NCI-H774 (cell line): Measurements from ENCODE around the gene DTNB.
"Not testable (repeated sequence)": the region's sequence is repeated elsewhere in the genome, so short reads cannot be mapped to it uniquely, and the experiment has no call there.

Source experiments
- DNase-seq: peaks from one replicate; lab custom pipeline; 2025; lab: John Stamatoyannopoulos, UW

The DTNB gene

DNA sequence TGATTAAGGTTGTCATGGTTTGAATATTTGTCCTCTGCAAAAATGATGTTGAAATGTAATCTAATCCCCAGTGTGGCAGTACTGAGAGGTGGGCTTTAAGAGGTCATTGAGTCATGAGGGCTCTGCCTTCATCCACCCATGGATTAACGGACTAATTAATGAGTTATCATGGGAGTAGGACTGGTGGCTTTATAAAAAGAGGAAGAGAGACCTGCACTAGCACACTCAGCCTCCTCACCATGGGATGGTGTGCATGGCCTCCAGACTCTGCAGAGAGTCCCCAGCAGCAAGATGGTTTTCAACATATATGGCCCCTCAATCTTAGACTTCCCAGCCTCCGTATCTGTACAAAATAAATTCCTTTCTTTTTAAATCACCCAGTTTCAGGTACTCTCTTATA lies 41.0 kb downstream of the DTNB start:
- DNase-seq, result no peak

DNA sequence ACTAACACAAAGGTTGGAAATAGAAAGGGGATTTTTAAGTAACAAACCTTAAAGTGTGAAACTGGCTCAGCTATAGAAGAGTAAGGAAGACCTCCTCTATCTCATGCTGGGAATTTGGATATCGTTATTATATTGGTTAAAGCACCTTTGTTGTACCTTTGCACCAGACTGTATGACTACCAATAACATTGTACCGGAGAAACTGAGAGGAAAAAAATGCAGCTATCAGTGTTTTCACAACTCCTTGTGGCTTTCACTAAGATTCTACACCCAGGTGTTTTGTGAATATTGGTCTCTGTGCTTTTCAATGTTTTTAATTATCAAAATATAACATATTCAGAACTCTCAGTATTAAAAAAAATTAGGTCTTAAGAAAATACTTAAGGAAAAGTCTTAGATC lies 48.7 kb downstream of the DTNB start:
- no peak for DNase-seq

DNA sequence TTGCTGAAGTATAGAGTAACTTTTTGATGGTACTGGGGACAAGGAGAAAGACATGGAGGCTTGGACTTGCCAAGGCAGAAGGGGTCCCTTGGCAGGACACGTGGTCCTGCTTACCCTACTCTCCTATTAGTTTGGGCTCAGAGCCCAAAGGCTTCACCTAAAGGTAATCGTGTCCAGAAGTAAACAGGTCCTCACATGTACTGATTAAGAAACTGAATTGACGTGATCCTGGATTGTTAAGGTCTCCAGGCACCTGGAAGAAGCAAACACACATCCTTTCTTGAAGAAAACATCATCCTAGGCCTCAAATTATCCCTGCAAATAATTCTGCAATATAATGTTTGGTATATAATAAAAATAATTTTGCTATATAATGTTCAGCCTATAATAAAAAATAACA lies 50.0 kb downstream of the DTNB start:
- DNase-seq, result no peak

DNA sequence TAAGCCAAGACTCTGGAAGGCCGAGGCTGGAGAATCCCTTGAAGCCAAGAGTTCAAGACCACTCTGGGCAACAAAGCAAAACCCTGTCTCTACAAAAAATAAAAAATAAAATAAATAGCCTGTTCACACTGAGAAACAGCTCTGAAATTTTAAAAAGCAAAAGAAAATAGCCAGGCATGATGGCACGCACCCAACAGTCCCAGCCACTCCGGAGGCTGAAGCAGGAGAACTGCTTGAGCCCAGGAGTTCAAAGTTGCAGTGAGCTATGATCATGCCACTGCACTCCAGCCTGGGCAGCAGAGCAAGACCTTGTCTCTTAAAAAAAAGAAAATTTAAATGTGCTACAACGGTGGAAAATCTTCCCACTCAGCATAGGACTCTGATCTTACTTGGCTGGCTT lies 52.7 kb downstream of the DTNB start:
- DNase-seq, result no peak

DNA sequence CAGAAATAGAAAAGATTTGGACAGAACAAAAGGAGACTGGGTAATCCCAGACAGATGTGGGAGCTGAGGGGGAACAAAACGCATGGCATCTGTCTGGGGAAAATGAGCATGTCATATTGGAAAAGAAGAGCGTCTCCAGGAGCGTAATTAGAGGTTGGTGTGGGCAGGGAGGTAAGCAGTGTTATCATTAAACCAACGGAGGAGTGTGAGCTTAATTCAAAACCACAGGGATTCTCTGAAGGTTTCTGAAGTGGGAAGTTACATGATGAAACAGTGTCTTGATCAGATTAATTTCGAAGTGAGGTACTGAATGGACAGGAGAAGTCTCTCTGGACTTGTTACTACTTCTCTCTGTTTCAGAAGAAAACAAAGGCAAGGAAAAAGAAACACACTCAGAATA lies 53.3 kb downstream of the DTNB start:
- no peak for DNase-seq

DNA sequence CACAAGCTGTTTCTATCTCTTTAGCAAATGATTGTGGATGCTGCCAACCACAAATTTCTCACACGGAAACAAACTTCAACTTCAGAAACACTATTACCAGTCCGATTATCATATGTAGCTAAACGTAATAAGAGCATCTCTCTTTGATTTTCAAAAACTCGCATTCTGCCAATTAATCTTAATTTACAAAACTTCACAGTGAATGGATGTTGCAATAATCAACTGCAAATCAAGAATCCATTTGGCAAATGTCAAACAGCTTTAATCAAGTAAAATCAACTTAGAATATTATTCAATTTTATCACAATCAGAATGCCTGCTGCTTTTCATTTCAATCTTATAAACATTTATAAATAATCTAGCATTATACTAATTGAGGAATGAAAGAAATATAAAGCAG lies 54.2 kb downstream of the DTNB start:
- no peak for DNase-seq

DNA sequence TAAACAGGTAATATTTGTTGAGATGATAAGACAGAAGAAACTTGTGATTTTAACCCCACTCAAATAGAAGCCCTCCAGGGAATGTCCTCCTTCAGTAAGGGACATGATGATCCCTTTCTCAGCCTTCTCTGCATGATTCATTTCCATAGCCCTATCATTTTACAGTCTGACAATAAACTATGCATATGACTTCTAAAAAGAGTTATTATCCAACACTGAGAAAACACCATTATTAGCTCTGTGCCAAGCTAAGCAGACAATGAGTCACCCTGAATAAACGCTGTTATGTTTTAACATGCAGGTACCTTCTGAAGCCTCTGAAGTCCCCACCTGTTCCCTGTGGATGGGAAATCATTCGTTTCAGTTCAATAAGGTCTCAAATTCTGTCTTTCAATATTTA lies 54.7 kb downstream of the DTNB start:
- DNase-seq, result peak; percentile 66

DNA sequence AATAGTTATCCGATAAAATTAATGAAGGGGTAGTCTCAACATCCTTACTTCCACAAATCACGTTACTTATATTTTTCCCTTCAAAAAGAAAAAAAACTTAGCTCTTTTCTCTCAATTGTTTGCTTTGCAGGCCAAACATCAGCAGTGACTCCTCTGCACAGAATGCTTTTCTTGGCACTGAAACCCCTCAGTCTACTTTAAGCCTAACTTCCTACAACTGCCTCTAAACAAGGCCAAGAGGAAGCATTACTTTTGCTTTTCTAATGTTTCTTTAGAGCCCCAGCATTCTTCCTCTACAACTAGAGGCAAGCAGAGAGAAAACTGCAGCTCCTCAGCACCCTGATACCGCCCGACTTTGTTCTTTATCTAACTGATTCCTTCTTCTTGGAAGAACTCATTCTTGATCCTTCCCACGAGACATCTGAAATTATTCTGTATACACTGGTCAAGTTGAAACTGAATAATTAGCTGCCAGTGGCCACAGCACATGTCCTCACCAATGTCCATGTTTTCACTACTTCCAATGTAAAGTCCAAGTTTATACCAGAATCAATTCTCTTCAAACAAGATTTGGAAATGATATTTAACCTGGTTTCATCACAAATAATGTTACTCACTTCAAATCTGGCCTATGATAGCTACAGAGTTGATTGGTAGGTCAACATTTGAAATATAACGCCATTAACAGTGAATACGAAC lies 55.3 kb downstream of the DTNB start:
- DNase-seq, result no peak

DNA sequence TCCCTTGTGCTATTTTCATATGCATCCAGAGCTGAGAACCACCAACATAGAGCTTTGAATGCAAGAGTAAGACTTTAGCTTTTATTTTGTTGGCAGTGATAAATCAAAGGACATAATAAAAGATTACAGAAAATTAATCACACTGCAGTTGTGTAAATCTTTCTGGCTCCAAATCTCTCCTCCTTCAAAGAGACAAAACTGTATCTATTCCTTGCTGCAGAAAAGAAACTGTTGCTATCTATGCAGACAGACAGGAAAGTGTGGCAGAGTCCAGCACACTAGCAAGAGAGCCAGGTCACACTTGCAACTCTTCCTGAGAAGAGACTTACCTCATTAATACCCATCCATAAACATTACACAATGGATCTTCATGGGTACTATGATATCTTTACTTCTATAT lies 57.5 kb downstream of the DTNB start:
- DNase-seq, result no peak

DNA sequence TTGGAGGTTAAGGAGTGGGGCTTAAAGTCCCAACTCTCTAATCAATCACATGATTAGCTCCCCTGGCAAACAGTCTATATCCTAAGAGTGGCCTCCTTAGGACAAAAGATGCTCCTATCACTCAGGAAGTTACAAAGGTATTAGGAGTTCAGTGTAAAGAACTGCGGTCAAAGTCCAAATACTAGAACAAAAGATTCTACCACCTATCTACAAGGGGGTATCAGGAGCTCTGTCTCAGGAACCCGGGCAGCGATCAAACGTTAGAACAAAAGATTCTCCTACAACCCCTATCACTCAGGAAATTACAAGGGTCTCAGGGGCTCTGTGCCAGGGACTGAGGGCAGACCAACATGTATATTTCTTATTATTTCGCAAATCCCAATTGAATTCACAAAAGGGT lies 58.0 kb downstream of the DTNB start:
- no peak for DNase-seq

DNA sequence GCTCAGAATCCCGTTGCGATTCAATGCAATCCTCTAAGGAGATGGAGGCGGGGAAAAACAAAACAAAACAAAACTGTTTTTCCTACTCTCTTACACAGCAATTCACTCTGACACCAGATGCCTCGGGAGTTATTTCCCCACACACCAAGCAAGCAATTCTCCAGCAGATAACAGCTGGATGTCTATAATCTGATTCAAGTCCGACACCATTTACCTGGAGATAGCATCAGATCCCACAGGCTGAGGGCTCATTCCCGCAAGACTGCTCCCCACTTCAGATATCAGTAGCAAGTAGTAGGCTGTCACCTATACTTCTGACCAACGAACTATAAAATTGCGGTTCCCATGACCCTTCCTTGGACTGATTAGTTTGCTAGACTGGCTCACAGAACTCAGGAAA lies 58.7 kb downstream of the DTNB start:
- no peak for DNase-seq

DNA sequence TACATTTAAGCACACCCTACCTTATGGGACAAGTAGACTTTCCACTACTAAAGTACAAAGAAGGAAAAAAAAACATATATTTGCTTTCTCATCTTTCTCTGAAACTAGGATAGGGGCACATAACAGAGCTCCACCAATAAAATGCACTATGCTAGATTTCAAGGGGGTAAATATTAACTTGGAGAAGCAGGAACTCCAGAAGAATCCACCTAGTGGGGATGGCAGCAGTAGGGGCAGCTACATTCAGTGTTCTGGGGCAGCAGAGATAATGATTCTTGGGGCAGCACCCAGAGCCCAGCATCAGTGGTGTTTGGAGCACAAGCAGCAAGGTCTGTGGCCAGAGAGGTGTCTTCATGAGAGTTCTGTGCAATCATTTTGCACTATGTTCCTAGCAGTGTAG lies 64.7 kb downstream of the DTNB start:
- DNase-seq, result no peak

DNA sequence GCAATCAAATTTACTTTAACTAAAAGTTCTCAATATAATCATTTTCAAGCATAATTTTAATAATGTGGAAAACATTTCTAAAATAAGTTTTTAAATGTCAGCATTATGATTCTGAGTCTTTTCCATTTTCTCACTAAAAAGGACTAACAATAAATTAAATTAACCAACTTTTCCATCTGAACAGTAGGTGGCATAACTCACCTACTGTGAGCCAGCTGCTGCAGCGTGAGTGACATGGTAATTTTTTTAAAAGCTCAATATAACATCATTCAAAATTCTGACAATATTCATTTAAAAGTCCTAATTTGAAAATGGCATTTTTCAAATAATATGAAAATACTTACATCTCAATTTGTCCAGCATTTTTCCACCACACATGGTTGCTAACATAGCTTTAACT lies 66.5 kb downstream of the DTNB start:
- DNase-seq, result no peak

DNA sequence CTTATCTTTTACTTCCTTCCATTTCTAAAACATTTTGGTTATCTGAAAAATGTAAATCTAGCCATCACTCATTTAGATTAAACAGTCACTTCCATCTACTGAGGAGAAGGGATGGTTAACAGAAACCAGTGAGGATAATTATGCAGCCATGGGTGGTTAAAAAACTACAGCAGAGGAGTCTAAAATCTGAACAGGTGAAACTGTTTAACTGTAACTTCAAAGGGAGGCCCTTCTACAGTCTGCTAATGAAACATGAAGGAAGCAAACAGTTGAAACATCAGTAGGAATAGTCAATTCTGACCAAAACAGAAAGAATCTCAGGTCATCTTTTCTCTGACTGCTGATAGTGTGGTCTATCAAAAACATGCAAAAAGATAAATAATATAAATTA lies 71.0 kb downstream of the DTNB start:
- DNase-seq, result no peak

DNA sequence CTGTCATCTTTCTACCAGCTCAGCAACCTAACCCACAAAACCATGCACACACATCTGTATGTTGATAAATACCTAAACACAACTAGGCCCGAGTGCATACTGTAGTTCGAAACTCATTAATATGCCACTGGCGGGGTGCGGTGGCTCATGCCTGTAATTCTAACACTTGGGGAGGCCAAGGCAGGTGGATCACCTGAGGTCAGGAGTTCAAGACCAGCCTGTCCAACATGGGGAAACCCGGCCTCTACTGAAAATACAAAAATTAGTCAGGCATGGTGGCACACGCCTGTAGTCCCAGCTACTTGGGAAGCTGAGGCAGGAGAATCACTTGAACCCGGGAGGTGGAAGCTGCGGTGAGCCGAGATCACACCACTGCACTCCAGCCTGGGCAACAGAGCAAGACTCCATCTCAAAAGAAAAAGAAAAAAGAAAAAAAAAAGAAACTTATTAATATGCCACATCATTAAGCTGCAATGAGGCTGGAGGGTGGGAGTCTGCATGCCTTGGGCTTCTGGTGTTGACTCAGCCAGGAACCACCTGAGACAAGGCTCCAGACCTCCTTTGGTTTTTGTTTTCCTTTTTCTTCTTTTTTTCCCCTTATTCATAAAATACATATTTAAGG lies 71.6 kb downstream of the DTNB start:
- not testable (repeated sequence) for DNase-seq

DNA sequence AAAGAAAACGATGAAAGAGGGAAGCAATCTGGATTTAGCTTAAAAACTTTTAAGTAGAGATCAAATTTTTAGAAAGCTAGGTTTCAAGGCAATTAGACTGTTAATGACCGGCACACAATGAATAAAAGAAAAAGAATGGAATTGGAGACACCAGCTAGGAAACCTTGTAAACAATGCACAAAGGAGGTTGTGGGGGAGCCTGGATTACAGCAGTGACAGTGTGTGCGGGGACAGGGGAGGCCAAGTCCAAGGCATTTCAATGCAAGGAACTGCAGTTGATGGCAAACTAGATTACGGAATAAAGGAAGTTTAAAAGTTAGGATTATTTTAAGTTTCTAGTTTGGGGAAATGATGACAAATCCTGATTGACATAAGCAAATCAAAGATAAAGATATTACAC lies 74.5 kb downstream of the DTNB start:
- DNase-seq, result no peak

DNA sequence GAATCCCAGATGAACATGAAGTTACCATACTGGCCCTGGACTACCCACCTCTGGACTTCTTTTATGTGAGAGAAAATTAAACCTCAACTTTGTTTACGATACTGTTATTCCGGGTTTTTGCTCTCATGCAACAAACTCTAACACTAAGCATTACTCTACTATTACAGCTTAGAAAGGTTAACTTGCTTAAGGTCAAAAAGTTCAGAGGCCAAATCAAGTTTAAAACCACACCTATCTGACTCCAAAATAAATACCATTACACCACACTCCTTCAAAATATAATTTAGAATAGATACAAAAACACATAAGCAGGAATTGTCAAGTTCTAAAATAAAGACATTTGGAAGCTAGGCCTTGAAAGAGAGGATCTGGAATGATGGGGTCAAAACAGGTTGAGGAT lies 75.0 kb downstream of the DTNB start:
- no peak for DNase-seq

DNA sequence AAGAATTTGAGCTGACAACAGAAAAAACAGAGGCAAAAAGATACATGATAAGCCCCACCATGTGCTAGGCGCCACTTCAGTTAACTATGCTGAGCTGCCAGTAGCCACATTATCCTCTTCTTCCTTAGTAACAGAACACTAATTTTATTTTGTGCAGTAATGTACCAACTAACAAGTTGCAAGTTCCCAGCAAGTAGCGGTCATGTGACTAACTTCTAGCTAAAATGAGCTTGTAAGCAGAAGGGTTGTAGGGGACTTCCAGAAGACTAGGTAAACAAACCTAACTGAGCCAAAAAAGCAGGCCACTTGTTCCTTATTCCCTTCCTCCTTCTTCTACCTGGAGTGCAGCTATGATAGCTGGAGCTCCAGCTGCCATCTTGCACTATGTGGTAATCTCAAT lies 75.5 kb downstream of the DTNB start:
- no peak for DNase-seq

DNA sequence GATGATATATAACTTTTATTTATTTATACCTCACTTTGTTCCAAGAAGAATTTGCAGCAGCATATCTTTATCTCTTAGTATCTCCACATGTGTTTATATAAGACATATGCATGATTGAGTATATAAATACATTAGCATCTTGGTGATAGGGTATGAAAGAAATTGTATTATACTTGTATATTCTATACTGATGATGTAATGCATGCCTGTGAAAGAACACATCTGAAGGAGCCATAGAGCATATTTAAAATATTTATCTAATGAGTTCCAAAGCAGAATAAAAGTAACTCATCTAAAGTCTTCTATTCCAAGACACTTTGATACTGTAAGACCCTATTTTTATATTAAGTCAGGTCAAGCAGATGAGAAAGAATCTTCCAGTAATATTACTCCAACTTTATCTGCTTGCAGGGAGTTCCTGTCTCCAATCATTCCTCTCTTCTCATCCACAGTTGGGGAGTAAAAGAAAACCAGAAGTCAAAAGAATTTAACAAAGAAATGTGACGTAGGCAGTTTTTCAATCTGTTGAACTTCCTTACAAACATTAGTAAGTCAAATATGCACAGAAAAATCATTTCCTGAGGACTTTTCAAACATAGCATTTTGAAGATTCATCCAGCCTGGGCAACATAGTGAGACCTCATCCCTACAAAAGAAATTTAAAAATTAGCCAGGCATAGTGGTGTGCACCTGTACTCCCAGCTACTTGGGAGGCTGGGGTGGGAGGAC lies 76.7 kb downstream of the DTNB start:
- no peak for DNase-seq

DNA sequence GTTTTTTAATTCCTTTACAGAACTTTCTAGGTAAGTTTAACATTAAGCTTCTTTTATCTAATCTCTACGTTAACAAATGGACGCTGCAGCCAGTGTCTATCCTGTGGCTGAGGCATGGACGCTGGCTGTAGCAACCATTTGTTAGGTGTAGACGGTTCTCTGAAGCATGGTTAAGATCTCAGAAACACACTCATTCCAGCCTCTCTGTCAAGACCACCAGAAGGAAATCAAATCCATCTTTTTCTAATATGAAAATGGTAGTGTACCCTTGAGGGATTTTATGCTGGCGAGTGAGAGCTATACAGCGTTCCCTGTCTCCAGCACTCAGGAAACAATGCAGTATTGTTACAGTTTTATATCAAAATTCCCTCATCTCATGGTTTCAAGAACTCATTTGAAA lies 78.0 kb downstream of the DTNB start:
- no peak for DNase-seq

DNA sequence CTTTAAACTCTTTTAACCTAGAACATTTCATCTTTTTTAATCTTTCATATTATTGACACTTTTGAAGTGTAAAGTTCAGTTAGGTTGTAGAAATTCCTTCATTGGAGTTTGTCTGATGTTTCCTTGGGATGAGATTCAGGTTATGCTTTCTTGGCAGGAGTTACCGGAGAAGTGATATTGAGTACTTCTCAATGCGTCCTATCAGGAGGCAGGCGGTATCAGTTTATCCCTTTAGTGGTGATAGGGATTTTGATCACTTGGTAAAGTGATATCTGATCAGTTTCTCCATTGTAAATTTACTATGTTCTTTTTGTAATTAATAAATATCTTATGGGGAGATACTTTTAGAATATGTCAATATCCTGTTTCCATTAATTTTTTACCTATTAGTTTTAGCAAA lies 78.4 kb downstream of the DTNB start:
- DNase-seq, result no peak

DNA sequence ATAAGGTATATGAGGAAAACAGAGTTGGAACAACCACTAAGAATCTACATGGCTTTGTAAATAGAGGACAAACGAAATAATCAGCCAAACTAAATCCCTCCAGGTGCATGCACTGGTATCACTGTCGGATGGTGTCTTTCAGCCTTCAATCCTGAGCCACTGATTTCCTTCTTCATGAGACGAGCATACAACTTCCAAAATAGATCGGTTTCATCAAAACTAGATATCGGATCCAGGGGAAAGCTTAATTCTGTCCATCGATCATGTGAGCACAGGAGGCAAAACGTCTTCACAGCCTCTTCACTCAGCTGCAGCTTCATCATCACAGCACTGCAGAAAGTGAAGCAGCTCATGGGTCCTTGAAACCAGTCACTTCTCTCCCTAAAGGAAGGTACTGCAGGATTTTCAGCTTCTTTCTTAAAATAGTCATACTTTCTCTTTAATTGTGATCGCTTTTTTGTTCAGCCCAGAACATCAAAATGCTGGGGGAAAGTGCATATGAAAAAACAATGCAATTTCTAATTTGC lies 80.5 kb downstream of the DTNB start:
- DNase-seq, result no peak

DNA sequence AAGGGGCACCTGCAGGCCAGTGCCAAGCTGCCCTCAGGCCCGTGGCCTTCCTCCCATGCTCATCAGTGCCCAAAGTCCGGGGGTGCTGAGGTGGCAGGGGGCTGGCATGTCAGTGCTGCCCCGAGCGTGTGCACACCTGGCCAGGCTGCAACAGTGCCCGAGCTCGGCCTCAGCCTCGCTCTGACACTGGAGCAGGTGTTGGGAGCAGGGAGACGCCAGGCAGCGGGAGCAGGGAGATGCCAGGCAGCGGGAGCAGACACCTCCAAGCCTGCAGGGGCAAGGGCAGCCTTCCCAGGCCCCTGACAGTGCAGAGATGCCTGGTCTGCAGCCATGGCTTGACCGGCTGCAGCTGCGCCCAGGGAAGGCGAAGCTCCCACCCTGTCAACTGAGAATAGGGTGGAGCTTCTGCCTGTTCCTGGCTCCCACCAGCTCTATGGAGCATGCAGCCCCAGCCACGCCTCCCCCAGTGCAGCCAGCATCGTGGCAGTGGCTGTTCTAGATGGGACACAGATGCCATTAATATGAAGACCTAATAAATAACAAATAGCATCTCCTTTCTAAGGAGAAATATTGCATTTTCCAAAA lies 82.4 kb downstream of the DTNB start:
- no peak for DNase-seq
